Activated gamma-delta T cell treated with Interleukin-2 at 50 U/mL for 16 hours (primary cell): ENCODE measurements around the gene NKG7.
A peak's percentile ranks its signal among the peaks of the same experiment; 100 is the strongest.

Experiments used
- DNase-seq: peaks from one replicate; pipeline ENCODE4 v3.0.0-alpha.2; 2020

NKG7 gene

GRCh38 chr19:51389143-51389542 lies 16.7 kb upstream of the NKG7 start:
- DNase-seq: no peak

- no peak for DNase-seq
These were observed 15.5 kb upstream of the NKG7 start, which contains the start of gene LIM2 for GRCh38 chr19:51387924-51388389. LIM2 (minus strand) TSS chr19:51387974; CDS start chr19:51387443, 531 bp downstream.

GRCh38 chr19:51386882-51387520 lies 14.5 kb upstream of the NKG7 start:
- peak; percentile 39 for DNase-seq

- DNase-seq: no peak
These were observed 9.6 kb upstream of the NKG7 start for GRCh38 chr19:51382004-51382403.

GRCh38 chr19:51380379-51380778 lies 7.9 kb upstream of the NKG7 start:
- DNase-seq: no peak

GRCh38 chr19:51377422-51377821 lies 5.0 kb upstream of the NKG7 start:
- no peak for DNase-seq

- DNase-seq: peak; percentile 35
These were observed 3.2 kb upstream of the NKG7 start for GRCh38 chr19:51375504-51376221.

GRCh38 chr19:51372021-51372648 lies 319 bp downstream of the NKG7 start:
- DNase-seq: no peak

- no peak for DNase-seq
These were observed 1.2 kb downstream of the NKG7 start for GRCh38 chr19:51371186-51371690.

GRCh38 chr19:51370230-51370629 lies 2.2 kb downstream of the NKG7 start:
- DNase-seq: no peak

- DNase-seq: peak; percentile 44
These were observed 3.8 kb downstream of the NKG7 start, which contains the start of gene CLDND2 for GRCh38 chr19:51368366-51369282. CLDND2 (minus strand) TSS chr19:51369003; CDS start chr19:51368577, 426 bp downstream.

GRCh38 chr19:51367565-51368365 lies 4.7 kb downstream of the NKG7 start:
- DNase-seq: peak; percentile 95

GRCh38 chr19:51367255-51367564 lies 5.2 kb downstream of the NKG7 start:
- DNase-seq: no peak

- peak; percentile 90 for DNase-seq
These were observed 5.8 kb downstream of the NKG7 start for GRCh38 chr19:51366389-51367254.

- DNase-seq: no peak
These were observed 6.5 kb downstream of the NKG7 start, which contains the start of gene ETFB for GRCh38 chr19:51365965-51366388. ETFB (minus strand) TSS chr19:51366388; CDS start chr19:51366326, 62 bp downstream.

- DNase-seq: no peak
These were observed 7.1 kb downstream of the NKG7 start for GRCh38 chr19:51365211-51365964.

GRCh38 chr19:51364200-51365106 lies 8.0 kb downstream of the NKG7 start:
- DNase-seq: no peak

- no peak for DNase-seq
These were observed 11.2 kb downstream of the NKG7 start for GRCh38 chr19:51361239-51361638.

GRCh38 chr19:51359294-51359693 lies 13.2 kb downstream of the NKG7 start:
- no peak for DNase-seq
